Jurkat, Clone E6-1 (cell line): ENCODE results near the gene KREMEN1.
A peak's percentile ranks its signal among the peaks of the same experiment; 100 is the strongest.

Experiments
- DNase-seq: peaks from one replicate; pipeline ENCODE4 v3.0.0-alpha.2; 2011; ENCODE audit warnings: low read depth, low spot score
- H3K4me3 ChIP-seq: 2 replicates; pipeline ENCODE4 v1.5.1; 2011; ENCODE audit warnings: mild to moderate bottlenecking, low read length, control low read depth, moderate library complexity

The KREMEN1 gene

DNA sequence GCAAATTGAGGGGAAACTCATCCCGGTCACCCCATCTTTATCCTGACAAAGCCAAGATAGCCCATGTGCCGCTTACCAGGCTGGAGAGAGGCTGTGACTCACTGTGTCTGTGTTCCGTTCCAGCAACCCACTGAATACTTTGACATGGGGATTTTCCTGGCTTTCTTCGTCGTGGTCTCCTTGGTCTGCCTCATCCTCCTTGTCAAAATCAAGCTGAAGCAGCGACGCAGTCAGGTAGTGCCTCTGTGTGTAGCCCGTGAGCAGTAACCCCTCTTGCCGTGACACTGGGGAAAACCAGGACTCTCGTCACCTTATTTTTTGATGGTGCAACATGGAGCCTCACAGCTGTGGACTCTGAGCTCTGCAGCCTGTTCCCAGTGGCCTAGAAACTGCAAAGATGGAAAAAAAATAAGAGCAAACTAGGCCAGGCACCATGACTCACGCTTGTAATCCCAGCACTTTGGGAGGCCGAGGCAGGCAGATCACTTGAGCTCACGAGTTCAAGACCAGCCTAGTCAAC, 28.1 kb upstream of the KREMEN1 start:
- no peak overlapping the region for H3K4me3 ChIP-seq
- DNase-seq = no peak

DNA sequence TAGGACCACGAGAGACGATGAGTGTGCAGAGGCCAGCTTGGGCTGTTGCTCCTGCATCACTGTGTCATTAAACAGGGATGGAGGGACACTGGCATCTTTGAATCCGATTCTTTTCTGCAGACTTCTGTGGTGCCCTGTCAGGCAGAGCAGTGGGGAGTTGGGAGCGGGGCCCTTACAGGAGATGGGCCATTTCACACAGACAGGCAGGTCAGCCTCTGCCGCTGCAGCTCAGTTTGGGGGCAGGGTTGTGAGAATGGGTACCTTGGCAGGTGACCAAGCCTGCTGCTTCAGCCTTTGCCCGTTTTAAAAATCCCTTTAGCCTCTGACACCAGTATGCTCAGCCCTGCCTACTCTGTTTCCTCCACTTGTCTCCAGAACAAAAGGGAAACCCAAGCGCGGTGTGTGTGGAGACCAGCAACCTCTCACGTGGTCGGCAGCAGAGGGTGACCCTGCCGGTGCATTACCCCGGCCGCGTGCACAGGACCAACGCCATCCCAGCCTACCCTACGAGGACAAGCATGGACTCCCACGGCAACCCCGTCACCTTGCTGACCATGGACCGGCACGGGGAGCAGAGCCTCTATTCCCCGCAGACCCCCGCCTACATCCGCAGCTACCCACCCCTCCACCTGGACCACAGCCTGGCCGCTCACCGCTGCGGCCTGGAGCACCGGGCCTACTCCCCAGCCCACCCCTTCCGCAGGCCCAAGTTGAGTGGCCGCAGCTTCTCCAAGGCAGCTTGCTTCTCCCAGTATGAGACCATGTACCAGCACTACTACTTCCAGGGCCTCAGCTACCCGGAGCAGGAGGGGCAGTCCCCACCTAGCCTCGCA, 23.8 kb upstream of the KREMEN1 start:
- DNase-seq = no peak
- H3K4me3 ChIP-seq = no peak overlapping the region

DNA sequence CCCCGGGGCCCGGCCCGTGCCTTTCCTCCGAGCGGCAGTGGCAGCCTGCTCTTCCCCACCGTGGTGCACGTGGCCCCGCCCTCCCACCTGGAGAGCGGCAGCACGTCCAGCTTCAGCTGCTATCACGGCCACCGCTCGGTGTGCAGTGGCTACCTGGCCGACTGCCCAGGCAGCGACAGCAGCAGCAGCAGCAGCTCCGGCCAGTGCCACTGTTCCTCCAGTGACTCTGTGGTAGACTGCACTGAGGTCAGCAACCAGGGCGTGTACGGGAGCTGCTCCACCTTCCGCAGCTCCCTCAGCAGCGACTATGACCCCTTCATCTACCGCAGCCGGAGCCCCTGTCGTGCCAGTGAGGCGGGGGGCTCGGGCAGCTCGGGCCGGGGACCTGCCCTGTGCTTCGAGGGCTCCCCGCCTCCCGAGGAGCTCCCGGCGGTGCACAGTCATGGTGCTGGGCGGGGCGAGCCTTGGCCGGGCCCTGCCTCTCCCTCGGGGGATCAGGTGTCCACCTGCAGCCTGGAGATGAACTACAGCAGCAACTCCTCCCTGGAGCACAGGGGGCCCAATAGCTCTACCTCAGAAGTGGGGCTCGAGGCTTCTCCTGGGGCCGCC, 23.1 kb upstream of the KREMEN1 start:
- no peak for DNase-seq
- H3K4me3 ChIP-seq = no peak overlapping the region

DNA sequence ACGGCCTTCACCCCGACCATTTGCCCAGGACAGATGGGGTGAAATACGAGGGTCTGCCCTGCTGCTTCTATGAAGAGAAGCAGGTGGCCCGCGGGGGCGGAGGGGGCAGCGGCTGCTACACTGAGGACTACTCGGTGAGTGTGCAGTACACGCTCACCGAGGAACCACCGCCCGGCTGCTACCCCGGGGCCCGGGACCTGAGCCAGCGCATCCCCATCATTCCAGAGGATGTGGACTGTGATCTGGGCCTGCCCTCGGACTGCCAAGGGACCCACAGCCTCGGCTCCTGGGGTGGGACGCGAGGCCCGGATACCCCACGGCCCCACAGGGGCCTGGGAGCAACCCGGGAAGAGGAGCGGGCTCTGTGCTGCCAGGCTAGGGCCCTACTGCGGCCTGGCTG, 22.4 kb upstream of the KREMEN1 start:
- no peak for DNase-seq

DNA sequence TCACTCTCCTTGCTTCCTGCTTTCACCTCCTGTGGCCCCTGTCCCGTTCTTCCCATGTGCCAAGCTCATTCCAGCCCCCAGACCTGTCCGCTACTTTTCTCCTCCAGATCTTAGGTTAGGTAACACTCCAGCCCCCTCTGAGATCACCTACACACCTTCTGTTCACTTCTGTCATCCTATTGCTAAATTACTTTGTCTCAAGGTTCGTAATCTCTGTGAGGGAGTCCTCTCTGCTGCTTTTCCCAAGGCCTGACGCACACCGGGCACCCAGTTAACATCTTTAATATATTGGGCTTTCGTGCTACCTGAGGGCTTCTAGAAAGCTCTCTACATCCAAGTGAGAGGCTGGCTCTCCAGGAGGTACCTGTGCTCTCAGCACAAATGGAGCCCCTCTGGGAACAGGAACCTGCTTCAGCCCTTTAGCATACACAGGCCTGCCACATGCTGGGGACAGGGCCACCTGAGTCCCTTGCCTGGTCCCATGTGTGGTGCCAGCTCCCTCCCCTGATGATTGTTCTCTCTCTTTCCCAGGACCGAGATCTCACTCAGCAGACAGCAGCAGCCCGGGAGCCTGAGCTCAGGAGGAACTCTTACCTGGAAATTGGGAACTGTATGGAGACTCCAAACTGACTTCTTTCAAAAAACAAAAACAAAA, 19.7 kb upstream of the KREMEN1 start:
- H3K4me3 ChIP-seq = no peak overlapping the region
- DNase-seq = no peak

More for the DNA sequence above, 22.4 kb upstream of the KREMEN1 start:
- no peak overlapping the region for H3K4me3 ChIP-seq

DNA sequence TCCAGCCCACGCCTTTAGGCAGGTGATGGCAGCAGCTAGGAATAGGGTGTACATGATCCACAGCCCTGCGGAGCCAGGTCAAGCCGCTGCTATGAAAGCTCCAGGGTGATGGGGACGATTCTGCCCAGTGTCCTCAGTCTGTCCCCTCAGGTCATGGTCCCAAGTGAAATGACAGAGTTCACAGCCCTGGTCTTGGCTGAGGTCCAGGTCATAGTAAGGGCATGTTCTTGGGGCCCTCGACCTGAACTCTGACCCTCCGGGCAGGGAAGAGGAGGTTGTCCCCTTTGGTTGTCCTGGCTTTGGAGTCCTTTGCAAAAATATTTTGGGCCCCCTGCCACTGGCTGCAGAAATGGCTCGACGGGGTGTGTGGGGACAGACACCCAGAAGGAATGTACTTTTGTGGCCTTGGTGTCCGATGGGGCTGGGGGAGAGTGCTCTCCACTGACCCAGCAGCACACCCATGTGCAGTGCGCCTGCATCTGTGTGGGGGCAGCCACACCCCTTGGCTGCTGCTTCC, 18.5 kb upstream of the KREMEN1 start:
- DNase-seq = no peak
- H3K4me3 ChIP-seq = no peak overlapping the region

DNA sequence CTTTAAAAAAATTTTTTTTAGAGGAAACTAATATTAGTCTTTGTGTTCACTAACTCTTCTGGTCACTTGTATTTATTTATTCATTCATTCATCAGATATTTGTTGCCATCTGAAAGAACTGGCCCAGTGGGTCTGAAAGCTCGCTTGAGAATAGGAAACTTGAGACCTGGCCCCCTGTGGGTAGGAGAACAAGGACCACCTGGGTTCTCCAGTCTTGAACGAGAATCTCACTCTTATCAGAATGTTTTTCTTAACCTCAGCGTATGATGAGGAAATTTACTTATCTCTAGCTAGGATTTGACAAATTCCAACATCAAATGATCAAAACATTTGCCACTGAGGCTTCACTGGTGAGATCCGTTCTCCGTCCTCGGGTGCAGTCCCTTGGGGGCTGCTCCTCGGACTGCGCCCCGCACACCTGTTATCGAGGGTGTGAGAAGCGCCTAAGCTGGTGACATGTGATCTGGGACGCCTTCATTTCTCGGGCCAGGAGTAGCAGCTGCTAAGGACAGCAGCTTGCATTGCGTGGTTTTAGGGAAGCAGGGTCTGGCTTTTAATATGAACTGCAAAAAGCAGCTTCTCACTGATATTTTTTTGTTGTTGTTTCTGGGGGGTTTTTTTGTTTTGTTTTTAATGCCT, 17.5 kb upstream of the KREMEN1 start:
- no peak overlapping the region for H3K4me3 ChIP-seq
- no peak for DNase-seq

DNA sequence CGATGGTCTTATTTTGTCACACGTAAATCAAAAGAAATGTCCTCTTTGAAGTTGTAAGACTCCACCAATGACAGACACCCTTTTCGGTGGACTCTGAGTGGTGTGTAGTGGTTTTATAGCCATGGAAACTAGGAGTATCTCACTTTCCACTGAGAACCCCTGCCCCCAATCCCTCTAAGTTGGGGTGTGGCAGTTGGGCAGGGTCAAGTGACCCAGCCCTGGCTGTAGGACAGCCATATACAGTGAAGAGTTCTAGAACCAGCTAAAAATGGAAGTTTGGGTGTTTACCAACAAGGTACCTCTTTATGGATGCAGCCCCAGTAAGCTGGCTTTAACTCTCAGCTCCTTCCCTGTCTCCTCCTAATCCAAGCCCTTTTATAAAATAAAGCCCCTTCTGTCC, 16.4 kb upstream of the KREMEN1 start:
- DNase-seq = no peak
- no peak overlapping the region for H3K4me3 ChIP-seq

DNA sequence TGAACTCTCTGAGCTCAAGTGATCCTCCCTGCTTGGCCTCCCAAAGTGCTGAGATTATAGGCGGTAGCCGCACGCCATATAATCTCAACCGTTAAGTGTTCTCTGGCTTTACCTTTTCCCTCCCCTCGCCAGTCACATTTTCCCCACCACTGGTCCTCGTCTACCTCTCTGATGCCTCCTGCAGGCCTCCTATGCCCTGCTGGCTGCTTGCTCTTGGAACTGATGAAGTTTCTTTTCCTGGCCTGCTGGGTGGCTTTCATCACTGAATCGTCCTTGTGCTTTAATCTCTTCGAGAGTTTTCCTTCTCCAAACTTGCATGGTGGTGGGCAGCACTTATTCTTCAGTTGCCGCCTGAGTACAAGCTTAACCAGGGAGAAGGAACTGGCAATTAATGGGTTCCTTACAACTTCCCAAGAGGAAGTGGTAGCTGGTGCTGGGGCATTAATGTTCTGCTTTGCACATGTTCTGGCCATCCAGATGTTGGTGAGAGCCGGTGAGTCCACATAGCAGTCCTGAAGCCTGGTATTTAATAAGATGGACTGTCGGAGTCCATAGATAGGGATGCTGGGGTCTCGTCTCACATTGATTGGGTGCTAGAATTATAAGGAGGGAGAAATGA, 12.5 kb upstream of the KREMEN1 start:
- no peak for DNase-seq
- H3K4me3 ChIP-seq = no peak overlapping the region

DNA sequence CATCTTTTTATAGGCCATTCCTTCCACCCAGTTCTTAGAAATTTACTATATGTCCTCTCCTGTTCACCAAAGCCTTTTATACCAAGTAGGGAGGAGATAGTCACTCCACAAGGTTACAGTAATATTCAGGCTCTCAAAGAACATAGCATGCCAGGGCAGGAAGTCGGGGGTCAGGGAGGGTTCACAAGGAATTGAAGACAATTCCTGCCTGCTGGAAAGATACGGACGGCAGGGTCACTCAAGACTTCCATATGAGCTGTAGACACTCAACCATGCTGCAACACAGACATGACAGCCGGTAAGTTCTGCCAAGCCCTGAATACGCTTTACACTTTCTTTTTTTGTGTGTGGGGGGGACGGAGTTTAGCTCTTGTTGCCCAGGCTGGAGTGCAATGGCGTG, 11.9 kb upstream of the KREMEN1 start:
- no peak for DNase-seq
- H3K4me3 ChIP-seq = no peak overlapping the region

DNA sequence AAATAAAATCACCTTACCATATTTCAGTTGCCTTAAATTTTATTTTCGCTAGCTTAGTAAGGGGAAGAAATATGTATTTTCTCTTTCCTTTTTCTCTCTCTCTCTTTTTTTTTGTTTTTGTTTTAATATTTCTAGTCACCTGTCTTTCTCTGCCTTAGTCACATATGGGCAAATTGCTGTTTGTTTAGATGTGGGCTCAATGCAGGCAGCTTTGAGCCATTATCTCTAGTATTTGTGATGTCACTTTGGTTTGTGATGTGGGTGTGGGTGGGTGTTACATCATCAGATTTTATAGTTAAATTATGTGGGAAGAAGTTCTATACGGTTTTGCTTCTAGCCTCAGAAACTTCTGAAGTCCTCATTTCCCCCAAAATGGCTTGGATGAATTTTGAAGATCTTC, 11.1 kb upstream of the KREMEN1 start, which contains the start of gene C22orf31:
C22orf31 (minus strand) TSS at position 59 of the 400 bp plus-strand sequence; CDS start at position 20, 39 bp downstream.
- no peak within 1 kb of the TSS for H3K4me3 ChIP-seq
- DNase-seq = peak; percentile 64

DNA sequence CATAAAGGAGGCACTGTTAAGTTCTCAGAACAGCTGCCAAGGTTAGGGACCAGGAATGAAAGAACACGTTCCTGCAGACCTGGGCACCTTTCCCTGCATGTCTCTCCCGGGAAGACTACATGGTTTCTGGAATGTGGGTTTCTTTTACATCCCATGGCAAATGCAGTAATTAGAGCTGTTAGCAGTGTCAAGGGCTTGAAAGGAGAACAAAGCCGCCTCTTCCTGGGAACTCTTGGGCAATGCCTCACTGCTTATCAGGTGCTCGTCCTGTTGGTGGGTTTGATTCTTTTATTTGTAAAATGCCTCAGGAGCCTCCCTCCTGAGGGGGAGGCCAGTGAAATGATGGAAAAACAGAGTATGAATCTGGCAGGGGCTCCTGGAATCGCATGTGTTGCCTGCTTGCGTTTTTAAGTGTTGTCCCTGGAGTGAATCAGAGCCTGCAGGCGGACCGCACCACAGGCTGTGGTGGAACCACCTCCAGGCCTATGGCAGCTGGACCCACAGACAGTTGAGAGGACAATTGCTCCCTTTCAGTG, 10.5 kb upstream of the KREMEN1 start:
- H3K4me3 ChIP-seq = no peak overlapping the region

DNA sequence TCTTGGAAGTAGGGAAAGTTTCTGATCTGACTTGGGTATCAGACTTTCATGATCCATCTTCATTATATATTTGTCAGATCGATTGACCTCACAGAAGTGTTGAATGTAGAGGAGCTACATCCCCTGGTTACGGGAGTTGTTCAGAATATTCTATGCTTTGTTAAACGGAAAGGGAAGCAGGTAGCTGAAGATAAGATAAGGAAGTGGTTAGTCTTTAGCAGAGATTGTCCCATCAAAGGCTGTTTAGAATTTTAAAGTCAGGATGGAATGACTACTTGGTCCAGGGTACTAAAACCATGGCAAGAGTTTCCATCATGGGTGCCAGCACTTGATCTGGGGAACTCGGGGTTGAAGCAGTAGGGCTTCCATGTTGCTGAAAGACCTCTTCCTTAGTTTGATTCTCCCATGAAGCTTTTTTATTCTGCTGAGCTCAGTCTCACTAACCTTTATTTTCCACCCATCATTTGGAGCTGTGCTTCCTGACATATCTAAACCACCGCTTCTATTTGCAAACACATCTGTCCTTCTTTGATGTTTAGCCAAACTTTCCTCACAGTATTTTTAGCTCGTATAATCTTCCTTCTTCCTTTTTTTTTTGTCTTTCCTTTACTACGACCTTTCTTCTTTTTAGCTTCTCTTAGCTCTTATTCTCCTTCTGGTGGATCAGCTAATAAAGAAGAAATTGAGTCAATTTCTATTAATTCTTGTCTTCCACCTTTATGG, 7.2 kb upstream of the KREMEN1 start:
- DNase-seq = peak; percentile 77
- peak overlapping the region; percentile 6; the same call in 1 of the 2 replicates for H3K4me3 ChIP-seq

More for the DNA sequence above, 10.5 kb upstream of the KREMEN1 start:
- no peak for DNase-seq

DNA sequence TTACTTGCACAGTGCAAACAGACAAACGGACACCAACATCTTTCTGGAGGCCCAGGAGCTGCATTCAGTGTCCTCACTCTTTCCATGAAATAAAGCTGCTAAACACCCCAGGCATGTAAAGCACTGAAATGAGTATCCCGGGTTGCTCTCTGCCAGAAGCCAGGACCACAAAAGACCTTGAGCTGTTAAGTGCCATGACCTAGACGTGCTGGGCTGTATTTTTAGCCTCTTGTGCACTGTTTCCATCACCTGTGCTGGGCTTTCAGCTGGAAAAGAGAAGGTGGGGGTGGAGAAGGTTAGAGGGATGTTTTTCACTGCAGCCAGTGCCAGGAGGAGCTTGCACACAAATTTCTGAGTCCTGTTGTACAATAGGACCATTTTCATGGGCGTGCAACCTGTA, 3.4 kb upstream of the KREMEN1 start:
- no peak for DNase-seq
- no peak overlapping the region for H3K4me3 ChIP-seq

DNA sequence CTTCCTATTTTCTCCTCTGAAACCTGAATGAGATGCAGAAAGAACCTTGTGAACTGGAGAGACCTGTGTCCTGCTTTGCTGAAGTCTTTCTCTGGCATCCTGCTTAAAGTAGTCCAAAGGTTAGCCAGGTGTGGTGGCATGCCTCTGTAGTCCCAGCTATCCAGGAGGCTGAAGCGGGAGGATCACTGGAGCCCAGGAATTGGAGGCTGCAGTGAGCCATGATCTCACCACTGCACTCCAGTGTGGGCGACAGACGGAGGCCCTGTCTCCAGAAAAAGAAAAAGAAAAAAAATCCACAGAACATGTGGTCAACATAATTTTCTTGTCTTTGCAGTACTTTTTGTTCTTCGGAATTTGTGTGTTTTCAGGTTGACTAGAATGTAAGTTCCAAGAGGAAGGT, 2.3 kb upstream of the KREMEN1 start:
- H3K4me3 ChIP-seq = no peak overlapping the region
- no peak for DNase-seq

DNA sequence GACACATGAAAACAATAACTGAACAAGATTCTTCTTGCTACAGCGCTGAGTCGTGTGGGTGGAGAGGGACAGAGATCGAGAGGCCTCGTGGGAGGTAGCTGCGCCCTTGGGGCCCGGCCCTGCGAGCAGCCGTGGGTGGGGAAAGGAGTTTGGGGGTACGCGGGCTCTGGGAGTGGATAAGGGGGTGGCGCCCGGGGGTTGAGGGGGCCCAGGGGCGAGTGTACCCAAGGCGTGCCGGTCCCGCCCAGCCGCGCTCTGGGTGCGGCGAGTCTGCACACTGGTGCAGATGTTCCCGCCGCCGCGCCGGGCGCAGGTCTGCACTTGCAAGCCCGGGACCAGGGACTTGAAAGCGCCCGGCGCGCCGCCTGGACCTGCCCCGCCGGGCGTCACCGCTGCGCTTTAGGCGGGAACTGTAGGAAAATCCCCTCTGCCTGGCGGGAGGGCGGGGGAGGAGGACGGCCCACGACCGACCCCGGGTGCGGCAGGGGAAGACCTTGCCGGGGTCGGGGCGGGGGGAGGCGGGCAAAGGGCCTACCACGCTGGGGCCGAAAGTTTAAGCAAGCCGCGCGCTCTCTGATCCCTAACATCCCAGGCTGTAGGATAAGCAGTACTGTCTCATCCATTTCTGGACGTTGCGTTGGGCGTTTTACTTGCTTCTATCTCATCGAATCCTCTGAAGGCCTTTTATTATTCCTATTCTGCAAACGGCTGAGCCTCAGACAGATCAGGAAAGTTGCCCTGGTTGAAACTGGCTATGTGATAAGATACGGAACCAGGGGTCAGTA, 1.4 kb upstream of the KREMEN1 start:
- no peak overlapping the region for H3K4me3 ChIP-seq
- DNase-seq = no peak
